PC-3 (cell line): Measurements from ENCODE around the gene KANK2. TPM values are rescaled to one million over a fixed set of nuclear protein-coding genes. Genes with fewer than 3 reads are reported as not detected.

Experiments used
- ATAC-seq: fragments of 200-7000 bp; cut with Tn5 transposase; 2 replicates; pipeline ENCODE4 v1.9.1; 2020; ENCODE audit warnings: mild to moderate bottlenecking, moderate library complexity
- BruUV-seq: library from RNA; stranded (reverse); fragments of 400-500 nt; replicated peaks from 2 replicates; lab custom pipeline; 2021; lab: Mats Ljungman, UMichigan
- CTCF ChIA-PET: fragments of 300-600 bp; sonication (Branson Sonifier 250); formaldehyde crosslinking; loops from one replicate; lab custom pipeline; 2022; ENCODE audit warnings: antibody characterized with exemption; lab: Charles Lee
- POLR2A ChIA-PET: fragments of 300-600 bp; sonication (Branson Sonifier 250); formaldehyde crosslinking; loops from one replicate; lab custom pipeline; 2022; ENCODE audit warnings: antibody characterized with exemption; ENCODE audit not compliant: unreplicated experiment; lab: Charles Lee
- DNase-seq: peaks from one replicate; pipeline ENCODE4 v3.0.0-alpha.2; 2015
- H2AFZ ChIP-seq: fragments of 300-600 bp; sonication (generic); 2 replicates; pipeline ENCODE4 v1.6.0; 2016; ENCODE audit warnings: antibody characterized with exemption, low read length
- H3F3A ChIP-seq: fragments of 300-600 bp; sonication (generic); one replicate; pipeline ENCODE4 v1.6.0; 2017; ENCODE audit warnings: antibody characterized with exemption, low read length, control low read depth, mild to moderate bottlenecking; ENCODE audit not compliant: unreplicated experiment
- H3K27ac ChIP-seq: fragments of 300-600 bp; sonication (generic); 2 replicates; pipeline ENCODE4 v1.5.1; 2016; ENCODE audit warnings: mild to moderate bottlenecking, low read length
- H3K27me3 ChIP-seq: fragments of 300-600 bp; sonication (generic); 2 replicates; pipeline ENCODE4 v1.6.1; 2016; ENCODE audit warnings: low read length, mixed read lengths
- H3K36me3 ChIP-seq: fragments of 300-600 bp; sonication (generic); 2 replicates; pipeline ENCODE4 v1.6.1; 2016; ENCODE audit warnings: low read depth, mixed run types, low read length, mixed read lengths
- H3K4me1 ChIP-seq: fragments of 300-600 bp; sonication (generic); 2 replicates; pipeline ENCODE4 v1.5.1; 2016; ENCODE audit warnings: low read length; ENCODE audit not compliant: insufficient read depth
- H3K4me2 ChIP-seq: fragments of 300-600 bp; sonication (generic); 2 replicates; pipeline ENCODE4 v1.6.0; 2016; ENCODE audit warnings: low read length
- H3K4me3 ChIP-seq: fragments of 300-600 bp; sonication (generic); 2 replicates; pipeline ENCODE4 v1.5.1; 2016; ENCODE audit warnings: mild to moderate bottlenecking, low read length, mixed read lengths
- H3K79me2 ChIP-seq: fragments of 300-600 bp; sonication (generic); 2 replicates; pipeline ENCODE4 v1.6.1; 2017; ENCODE audit warnings: low read length, mixed read lengths
- H3K9ac ChIP-seq: fragments of 300-600 bp; sonication (generic); 2 replicates; pipeline ENCODE4 v1.6.0; 2016; ENCODE audit warnings: mild to moderate bottlenecking, low read length
- H3K9me2 ChIP-seq: fragments of 300-600 bp; sonication (generic); replicated peaks from 2 replicates; pipeline ENCODE4 v1.6.1; 2016; ENCODE audit warnings: mixed run types, low read length, mixed read lengths
- H3K9me3 ChIP-seq: fragments of 300-600 bp; sonication (generic); 2 replicates; pipeline ENCODE4 v1.6.1; 2016; ENCODE audit warnings: low read length, mixed read lengths
- H4K20me1 ChIP-seq: fragments of 300-600 bp; sonication (generic); 2 replicates; pipeline ENCODE4 v1.6.1; 2016; ENCODE audit warnings: low read length, mixed read lengths
- CTCF ChIP-seq: fragments of 300-600 bp; sonication (generic); conservative IDR thresholded peaks from 2 replicates; pipeline ENCODE4 v1.5.1; 2017; ENCODE audit warnings: antibody characterized with exemption, low read depth, mild to moderate bottlenecking, low read length
- EZH2 ChIP-seq: fragments of 300-600 bp; sonication (generic); IDR thresholded peaks from one replicate; pipeline ENCODE4 v1.6.1; 2017; ENCODE audit warnings: antibody characterized with exemption, mild to moderate bottlenecking, low read length; ENCODE audit not compliant: unreplicated experiment
- EZH2phosphoT487 ChIP-seq: fragments of 300-600 bp; sonication (generic); IDR thresholded peaks from 2 replicates; pipeline ENCODE4 v1.6.1; 2018; ENCODE audit warnings: mild to moderate bottlenecking, antibody characterized with exemption, low read length, borderline replicate concordance
- intact Hi-C: fragments of 100-400 bp; cut with micrococcal nuclease; formaldehyde crosslinking; loops from 2 replicates; pipeline ENCODE4 v1.9.0; 2023
- total RNA-seq: library from RNA; depleted of rRNA; stranded (reverse); fragments of >200 nt; gene quantifications from 2 replicates; pipeline ENCODE4 v1.2.3, GENCODE V29; 2014

The KANK2 gene
- total RNA-seq, 1 experiment from 2014 or later = 98.4 TPM

GRCh38 chr19:11234486-11235075 is 37.2 kb upstream of the KANK2 start:
- no peaks in the 10 kb centered on the region for H3K9me3 ChIP-seq
- peaks cover 5% of the 10 kb centered on the region for H3K36me3 ChIP-seq
- no peaks in the 10 kb centered on the region for H3K27me3 ChIP-seq
- DNase-seq (peak; percentile 23), ATAC-seq (peak; percentile 32; the same call in 1 of the 2 replicates)
- H4K20me1 ChIP-seq = no peaks in the 10 kb centered on the region
- H3K4me1 ChIP-seq = no peaks in the 10 kb centered on the region
- TF ChIP-seq EZH2 = no peak
- peak; percentile 40 for TF ChIP-seq CTCF
- no peak for TF ChIP-seq EZH2phosphoT487
- H3F3A ChIP-seq = no peaks in the 10 kb centered on the region
- ChIA-PET CTCF (no interaction called here), POLR2A (no interaction called here)
- H3K27ac ChIP-seq = no peak overlapping the region
- BruUV-seq = no TSS peak
- H3K9ac ChIP-seq = no peak overlapping the region
- H3K9me2 ChIP-seq = no peaks in the 10 kb centered on the region
- H2AFZ ChIP-seq = no peak overlapping the region
- H3K4me2 ChIP-seq = no peak overlapping the region
- H3K4me3 ChIP-seq = no peak overlapping the region
- no peaks in the 10 kb centered on the region for H3K79me2 ChIP-seq
- intact Hi-C loops = no loop called here

GRCh38 chr19:11233073-11233472 is 35.7 kb upstream of the KANK2 start:
- H3K4me2 ChIP-seq = no peak overlapping the region
- no peak overlapping the region for H3K27ac ChIP-seq
- H3K9ac ChIP-seq = no peak overlapping the region
- no TSS peak for BruUV-seq
- no peaks in the 10 kb centered on the region for H3K4me1 ChIP-seq
- POLR2A ChIA-PET = no interaction called here
- H3F3A ChIP-seq = no peaks in the 10 kb centered on the region
- no peaks in the 10 kb centered on the region for H3K27me3 ChIP-seq
- no peaks in the 10 kb centered on the region for H3K9me2 ChIP-seq
- ATAC-seq (no peak), DNase-seq (no peak)
- CTCF ChIA-PET = no interaction called here
- H3K79me2 ChIP-seq = no peaks in the 10 kb centered on the region
- no peak overlapping the region for H3K4me3 ChIP-seq
- H4K20me1 ChIP-seq = no peaks in the 10 kb centered on the region
- no peak overlapping the region for H2AFZ ChIP-seq
- intact Hi-C loops = no loop called here
- TF ChIP-seq EZH2 (no peak), EZH2phosphoT487 (no peak), CTCF (no peak)
- H3K36me3 ChIP-seq = peaks cover 5% of the 10 kb centered on the region
- H3K9me3 ChIP-seq = no peaks in the 10 kb centered on the region

GRCh38 chr19:11232555-11232954 is 35.2 kb upstream of the KANK2 start:
- Histone ChIP-seq H3K9me3 (no peaks in the 10 kb centered on the region), H2AFZ (no peak overlapping the region), H3K27ac (no peak overlapping the region), H3K79me2 (no peaks in the 10 kb centered on the region), H3K4me3 (no peak overlapping the region), H4K20me1 (no peaks in the 10 kb centered on the region), H3K4me2 (no peak overlapping the region), H3K27me3 (no peaks in the 10 kb centered on the region), H3F3A (no peaks in the 10 kb centered on the region), H3K9me2 (no peaks in the 10 kb centered on the region), H3K4me1 (no peaks in the 10 kb centered on the region), H3K9ac (no peak overlapping the region), H3K36me3 (peaks cover 5% of the 10 kb centered on the region)
- ChIA-PET POLR2A (no interaction called here), CTCF (no interaction called here)
- BruUV-seq = no TSS peak
- TF ChIP-seq CTCF (no peak), EZH2phosphoT487 (no peak), EZH2 (no peak)
- DNase-seq = no peak
- intact Hi-C loops = no loop called here
- no peak for ATAC-seq
